Right lung (tissue), 5 donors: Measurements from ENCODE around the gene PPIL1. TPM values are rescaled to one million over a fixed set of nuclear protein-coding genes. Genes with fewer than 3 reads are reported as not detected.

Experiments used
- DNase-seq, 2 donors: peaks; one replicate each; pipeline ENCODE4 v3.0.0-alpha.2; 2013
- polyA plus RNA-seq, 5 donors: library from polyadenylated mRNA; unstranded; fragments of 120-200 nt; gene quantifications; one replicate each; pipeline versions ENCODE4 v1.2.1 to v1.2.3, GENCODE V29; 2013; ENCODE audit warnings: inconsistent platforms in 1 of 5, low replicate concordance in 1 of 5; ENCODE audit not compliant: insufficient read length in 5 of 5, insufficient read depth in 1 of 5

The PPIL1 gene
- polyA plus RNA-seq, 5 donors, result 34.6 to 45.5 (median 39.3) TPM

DNA sequence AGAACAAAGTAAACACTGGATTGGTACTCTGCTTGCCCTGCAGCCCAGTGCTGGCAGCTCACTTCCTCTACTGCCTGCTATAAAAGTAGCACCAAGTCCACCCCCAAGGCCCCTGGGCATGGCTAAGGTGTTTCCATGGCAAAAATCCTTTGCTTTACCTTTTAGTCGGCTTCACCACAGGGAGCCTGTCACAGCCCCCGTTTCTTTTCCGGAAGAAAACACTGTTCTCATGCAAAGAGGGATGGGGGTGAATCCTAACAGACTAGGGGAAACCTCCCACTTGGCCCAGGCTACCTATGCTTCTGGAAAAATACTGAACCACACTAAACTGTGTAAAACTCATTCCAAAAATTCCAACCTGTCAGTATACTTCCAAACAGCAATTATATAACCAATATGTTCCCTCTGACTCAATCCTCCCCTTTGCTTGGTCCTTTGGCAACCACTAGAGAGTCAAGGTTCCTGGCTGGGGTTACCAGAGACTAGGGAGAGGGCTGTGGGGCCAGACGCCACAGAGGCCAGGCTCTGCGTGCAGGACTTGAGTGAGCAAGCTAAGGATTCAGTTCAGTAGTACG, 16.1 kb downstream of the PPIL1 start:
- DNase-seq, result no peak

DNA sequence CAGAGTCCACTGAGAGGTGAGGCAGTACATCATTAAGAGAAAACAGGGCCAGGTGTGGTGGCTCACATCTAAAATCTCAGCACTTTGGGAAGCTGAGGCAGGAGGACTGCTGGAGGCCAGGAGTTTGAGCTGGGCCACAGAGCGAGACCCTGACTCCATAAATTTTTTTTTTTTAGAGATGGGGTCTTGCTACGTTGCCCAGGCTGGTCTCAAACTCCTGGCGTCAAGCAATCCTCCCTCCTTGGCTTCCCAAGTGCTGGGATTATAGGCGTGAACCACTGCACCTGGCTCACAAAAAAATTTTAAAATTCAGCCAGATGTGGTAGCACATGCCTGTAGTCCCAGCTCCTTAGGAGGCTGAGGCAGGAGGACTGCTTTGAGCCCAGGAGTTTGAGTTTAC, 17.3 kb downstream of the PPIL1 start:
- DNase-seq, result no peak

DNA sequence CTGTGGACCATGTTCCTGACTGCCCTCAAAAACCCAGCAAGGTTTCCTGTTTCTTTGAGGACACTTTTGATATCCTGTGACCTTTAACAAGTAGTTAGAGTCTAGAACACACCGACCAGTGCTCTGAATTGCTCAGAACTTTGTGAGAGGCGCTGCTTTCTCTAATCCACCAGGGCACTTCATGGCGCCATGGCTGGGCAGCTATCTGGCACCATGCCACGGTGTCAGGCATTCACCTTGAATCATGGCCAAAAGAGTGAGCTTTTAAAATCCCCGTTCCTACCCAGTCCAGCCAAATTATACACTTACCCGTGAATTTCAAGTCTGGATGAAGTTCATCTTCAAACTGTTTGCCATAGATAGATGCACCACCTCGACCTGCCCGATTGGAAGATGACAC, 18.3 kb downstream of the PPIL1 start:
- no peak for DNase-seq

DNA sequence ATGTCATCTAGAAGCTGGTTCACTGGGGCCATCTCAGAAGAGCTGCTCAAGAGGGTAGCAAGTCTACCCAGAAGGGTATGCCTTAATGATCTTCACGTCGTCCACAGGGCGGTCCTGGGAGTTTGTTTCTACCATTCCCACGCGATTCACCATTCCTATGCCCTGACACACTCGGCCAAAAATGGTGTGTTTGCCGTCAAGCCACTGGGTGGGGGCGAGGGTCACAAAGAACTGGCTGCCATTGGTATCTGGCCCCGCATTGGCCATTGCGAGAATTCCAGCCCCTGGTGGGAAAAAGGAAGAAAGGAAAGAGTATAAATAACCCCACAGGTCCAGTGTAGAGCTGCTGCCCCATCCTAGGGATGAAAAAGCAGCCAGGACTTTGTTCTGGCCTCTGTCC, 18.9 kb downstream of the PPIL1 start:
- no peak for DNase-seq

DNA sequence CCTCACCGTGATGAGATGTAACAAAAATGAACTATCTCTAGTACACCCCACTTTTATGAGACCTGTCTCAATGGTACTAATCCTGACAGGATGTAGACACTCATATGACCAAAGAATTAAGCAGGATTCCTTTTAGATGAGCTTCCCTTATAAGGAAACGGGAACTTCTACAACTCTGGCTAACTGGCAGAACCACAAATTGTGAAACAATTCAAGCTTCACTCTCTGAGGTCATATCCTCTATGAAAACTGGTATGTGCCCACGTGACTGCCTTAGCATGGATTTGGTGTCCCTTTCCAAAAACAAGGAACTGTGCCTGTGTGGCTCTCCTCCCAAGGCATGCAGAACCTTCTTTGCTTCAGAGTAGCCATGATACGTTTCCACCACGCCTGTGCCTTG, 21.3 kb downstream of the PPIL1 start:
- no peak for DNase-seq

DNA sequence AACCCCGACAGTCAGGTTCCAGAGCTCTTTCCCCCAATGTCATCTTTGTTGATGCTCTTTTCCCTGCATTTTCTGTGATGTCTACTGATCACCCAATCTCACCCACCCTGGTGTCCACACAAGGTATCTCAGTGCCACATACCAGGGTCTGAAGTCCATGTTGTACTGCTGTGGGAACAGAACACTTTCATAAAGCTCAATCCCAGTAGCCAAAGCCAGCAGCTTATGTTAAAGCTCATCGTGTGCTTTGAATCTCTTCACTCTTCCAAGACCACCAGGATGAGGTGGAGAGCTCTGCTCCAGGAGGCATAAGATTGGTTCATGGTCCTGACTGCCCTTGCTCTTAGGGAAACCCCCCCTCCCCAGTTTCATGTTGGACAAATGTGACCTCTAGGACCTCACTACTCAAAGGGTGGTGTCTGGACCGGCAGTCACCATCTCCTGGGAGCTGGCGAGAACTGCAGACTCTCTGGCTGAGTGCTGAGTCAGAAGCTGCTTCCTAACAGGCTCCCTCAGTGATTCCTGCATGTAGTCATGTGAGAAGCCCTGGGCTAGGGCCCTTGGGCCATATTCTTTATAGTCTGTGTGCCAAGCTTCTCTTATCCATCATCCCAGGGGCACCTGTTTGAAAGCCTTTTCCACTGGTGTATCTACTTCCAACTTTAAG, 22.0 kb downstream of the PPIL1 start:
- no peak for DNase-seq

DNA sequence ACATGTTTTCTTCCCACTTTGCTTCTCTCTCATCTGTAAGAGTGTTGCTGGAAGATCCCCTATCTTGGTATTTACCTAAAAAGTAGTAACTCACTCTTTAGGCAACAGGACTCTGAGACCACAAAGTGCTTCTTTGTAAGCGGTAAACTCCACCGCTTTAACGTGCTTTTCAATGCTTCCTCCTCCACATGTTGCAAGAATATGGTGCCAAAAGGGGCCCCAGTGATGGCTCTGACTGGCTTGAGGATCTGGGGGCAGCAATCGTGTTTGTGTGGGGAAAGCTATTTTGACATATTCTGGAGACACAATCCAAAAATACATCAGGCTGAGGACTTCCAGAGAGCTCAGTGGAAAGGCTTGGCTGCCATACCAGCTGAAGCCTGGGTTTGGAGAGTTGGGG, 23.0 kb downstream of the PPIL1 start:
- DNase-seq, result no peak

DNA sequence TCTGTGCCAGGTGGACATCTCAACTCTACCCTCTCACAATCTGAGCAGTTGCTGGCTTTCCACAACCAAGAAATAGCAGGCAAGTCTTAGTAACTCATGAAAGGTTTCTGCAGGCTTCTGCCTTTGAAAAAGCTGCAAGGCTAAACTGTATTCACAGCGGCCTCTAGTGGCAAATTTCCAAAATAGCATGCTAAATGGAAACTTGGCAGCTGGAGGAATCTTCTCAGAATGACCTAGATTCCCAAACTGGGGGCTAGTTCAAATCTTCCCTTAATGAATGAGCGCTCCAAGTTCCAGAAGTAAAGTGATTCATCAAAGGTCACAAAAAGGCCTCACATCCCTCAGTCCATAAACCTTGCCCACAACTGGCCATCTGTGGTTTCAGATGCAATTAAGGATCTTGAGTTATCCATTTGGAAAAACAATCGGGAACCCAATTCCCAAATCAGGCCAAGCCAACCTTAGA, 23.4 kb downstream of the PPIL1 start:
- peak; percentile 64 to 68 for DNase-seq

DNA sequence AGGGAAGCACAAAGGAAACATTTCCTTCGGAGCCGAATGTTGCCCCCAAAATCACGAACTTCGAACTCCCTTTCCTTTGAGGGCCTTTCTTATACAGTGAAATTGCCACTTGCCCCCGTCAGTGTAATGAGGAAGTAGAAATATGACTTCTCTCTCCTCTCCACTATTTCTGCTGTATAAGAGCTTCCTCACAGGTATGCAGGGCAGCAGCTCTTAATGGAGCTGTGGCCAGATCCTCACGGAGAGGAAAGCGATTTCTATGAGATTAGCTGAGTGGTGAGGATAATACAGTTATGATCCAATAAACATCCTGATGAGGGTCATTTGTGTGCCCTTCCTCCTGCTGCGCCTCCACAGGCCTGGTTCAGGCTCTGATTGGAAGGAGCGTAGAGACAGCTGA, 24.6 kb downstream of the PPIL1 start:
- DNase-seq, result no peak

DNA sequence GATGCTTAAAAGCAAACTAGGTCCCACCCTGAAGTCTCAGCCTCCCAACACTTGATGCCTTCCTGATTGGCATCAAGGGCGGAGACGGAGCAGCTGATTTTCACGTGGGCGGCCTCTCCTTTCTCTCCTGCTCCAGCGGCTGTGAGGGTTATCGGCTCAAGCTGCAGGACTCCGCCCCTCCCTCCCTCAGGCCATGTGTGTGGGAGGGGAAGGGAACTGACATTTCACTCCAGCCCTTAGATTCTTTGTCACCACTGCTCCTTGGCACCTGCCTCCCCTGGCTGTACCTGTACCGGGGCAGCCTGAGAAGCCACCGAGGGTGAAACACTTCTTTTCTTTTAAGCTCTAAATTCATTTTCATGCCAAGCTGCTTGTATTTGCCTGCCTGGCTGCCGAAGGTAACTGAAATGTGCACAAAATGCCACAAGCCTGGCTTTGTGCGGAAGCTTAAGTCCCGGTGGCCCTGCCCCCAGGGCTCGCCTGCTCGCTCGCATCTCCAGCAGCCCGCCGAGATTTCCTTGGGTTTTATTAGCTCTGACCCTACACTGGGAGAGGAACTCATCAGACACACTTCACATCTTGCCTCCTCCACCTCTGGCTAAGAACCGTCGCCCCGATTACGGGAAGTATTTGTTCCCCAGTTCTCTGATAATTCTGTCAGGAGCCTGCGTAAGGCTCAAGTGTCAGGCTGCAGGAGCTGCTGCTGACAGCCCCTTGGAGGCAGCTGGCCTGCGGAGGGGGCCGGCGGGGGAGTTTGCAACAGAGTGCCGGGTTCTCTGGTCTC, 25.8 kb downstream of the PPIL1 start:
- no peak for DNase-seq

DNA sequence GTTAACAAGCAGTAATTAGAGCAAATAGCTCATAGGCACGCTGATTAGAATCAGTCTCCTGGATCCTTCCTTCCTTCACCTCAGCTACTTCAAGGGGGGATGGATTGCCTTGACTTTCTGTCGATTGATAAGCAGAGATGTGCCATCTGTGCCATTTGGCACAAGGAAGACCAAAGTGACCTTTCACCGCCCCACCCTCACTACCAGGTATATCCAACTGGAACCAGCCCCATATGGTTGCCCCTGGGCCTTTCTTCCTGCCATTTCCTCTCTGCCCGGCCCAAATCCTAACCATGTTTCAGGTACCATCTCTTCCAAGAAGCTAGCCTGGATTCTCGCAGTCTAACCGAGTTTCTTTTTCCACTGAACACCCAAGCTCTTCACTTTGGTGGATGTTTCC, 26.6 kb downstream of the PPIL1 start:
- DNase-seq, result no peak

DNA sequence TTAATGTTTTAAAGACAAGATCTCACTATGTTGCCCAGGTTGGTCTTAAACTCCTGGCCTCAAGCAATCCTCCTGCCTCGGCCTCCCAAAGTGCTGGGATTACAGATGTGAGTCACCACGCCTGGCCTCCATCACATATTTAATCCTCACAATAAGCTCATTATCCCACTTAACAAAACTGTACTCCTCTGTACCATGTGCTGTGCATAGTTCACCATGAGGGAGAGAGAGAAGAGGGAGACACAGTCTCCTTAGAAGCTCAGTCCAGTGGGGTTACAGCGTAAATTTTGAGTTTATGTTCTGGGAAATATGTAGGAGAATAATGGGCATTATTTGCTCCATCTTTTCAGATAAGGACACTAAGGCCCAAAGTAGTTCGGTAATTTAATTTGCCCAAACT, 27.5 kb downstream of the PPIL1 start:
- no peak for DNase-seq

DNA sequence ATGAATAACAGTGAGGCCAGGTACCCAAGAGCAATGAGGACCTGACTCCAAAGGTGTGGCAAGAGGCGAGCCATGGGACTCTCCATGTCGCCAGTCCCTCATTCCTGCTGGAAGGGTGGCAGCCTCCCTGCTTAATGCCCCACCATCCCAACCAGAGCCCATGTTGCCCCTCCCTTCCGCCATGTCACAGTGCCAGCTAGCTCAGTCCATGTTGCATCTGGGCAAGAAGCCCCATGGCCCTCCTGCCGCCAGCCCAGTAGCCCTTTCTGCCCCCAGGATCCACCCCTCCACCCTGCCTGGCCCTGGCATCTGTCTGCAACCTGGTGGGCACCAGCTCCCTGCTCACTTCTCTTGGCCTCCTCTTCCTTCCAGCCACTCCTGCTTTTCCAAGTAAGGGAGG, 29.4 kb downstream of the PPIL1 start:
- no peak for DNase-seq

DNA sequence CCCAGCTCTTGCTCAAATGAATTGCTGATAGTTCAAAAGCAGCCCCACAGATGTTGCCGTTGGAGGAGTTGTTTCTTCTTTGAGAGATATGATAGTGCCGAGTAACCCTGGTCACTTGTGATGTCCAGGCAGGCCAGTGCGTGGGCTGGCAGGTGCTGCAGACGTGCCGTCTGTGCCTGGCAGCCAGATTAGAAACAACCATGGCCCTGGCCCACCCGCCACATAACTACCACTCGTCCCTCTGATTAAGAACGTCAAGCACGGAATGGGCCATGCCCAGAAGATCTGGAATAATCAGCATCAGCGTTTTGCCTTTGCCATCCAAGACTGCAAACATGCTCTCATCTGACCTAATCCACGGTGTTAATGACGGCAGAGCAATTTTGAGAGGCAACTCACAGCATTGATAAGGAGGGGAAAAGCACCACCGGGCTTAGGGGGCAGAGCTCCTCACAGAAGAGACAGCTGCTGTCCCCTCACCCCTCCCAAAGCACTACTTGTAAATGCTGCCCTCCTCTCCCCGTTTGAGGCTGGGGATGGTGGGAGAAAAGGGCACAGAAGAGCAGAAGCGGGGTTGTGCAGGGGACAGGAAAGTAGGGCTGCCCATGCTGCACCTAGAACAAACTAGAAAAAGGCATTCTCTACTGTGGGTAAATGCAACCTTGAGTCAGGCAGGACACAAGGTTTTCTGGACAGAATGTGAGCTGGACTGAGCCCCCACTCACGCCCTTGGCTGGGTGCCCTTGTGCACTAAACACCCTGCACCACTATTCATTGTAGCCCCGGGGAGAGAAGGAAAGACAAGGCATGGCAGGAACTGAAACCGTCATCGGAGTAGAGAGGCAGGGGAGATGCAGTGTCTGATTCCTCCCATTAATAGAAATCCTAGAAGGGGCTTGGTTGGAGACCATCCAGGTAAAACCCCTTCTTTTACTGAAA, 30.1 kb downstream of the PPIL1 start:
- no peak for DNase-seq

DNA sequence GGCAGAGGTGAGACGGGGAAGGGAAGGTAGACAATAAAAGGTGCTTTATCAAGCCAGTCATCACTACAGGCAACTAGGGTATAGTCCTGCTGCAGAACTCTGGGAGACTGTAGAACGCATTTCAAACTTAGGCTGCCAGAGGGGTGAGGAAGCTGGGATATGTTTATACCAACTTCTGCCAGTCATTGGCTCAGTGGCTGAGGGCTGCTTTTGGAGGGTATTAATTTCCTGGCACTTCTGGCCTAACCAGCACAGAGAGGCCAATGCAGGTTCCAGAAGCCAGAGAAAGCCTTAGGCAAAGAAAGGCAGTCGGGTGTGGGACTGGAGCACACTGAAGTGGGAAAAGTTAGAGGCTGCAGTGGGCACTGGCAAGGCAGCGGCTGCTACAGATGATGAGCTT, 31.4 kb downstream of the PPIL1 start:
- DNase-seq, result no peak

DNA sequence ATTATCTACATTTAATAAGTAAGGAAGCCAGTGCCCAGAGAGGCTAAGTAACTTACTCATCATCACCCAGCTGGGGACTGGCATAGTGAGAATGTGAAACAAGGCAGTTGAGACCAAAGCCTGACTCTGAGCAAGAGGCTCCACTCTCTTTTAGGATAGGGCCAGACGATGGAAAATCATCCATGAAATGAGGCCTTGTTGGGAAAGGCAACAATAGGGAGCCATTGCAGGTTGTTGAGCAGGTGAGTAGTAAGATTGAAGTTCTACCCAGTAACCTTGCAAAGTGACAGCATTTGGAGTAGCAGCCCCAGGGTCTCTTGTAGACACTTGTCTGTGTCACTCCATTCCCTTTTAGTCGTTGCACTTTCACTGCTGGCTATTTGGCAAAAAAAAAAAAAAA, 32.8 kb downstream of the PPIL1 start:
- no peak for DNase-seq

DNA sequence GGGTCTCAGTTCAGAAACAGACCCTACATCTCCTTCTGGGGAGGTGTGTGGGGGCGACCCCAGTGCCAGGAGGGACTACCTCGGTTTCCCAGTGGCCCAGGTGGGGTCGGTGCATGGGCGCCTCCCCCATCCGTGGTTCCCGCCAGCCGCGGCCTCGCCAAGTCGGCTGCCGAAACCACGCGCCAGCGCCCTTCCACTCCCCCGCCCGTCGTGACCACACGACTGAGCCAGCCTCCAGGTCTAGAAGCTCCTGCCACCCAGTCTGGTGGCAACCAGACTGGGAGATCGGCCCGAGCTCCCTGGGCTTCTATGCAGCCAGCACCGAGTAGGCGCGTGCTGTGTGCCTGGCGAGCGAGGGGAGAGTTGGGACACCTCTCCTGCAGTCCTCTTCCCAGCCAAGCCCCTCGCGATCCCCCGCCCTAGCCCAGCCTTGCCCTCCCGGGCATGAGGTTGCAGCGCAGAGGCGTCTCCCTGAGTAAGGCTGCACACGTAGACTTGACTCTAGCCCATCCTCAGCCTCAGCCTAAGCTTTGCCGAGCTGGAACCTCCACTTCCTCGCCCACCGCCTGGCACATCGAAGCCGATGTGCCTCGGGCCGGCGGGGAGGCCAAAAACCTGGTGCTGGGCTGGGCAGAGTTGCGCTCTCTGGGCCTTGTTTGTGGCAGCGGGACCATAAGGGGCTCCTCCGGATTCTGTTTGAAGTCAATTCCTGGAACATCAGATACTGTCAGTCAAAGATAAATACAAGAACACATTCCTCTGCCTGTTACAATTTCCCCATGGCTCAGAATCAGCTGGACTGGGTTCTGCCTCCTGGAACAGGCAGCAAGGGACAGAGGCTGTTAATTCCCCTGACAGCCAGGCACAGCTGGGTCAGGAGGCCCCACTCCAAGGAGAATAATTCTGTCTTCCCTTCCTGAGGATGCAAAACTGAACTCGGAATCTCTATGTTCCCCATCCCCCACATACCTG, 33.9 kb downstream of the PPIL1 start:
- DNase-seq, result no peak

DNA sequence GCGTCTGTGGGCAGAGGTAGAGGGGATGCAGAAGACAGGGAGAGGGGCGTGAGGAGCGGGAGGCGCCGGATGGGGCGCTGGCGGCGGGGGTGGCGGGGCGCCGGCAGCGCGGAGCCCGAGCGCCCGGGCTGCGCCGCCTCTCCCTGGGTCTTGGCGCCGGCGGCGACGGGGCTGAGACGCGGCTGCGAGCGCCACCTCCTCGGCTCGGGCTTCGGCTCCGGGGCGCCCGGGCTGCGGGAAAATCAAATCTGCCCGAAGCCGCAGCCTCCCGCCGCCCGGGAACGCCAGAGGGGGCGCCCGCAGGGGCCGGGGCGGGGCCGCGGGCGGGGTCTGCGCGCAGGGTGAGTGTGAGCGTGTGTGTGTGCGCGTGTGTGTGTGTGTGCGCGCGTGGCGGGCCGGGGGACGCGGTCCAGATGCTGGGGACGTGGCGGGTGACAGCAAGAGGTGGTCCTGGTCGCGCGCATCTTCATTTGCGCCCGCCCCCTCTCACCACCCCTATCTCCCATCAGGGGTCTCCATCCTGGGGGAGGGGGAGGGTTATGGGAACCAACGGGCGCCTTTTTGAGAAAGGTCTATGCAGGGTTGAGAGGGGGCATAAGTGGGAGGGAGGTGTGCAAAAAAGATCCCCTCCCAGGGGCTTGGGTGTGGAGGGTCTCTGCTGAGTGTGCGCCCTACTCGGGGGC, 34.7 kb downstream of the PPIL1 start:
- DNase-seq, result peak in 1 of 2 donors; percentile 30

DNA sequence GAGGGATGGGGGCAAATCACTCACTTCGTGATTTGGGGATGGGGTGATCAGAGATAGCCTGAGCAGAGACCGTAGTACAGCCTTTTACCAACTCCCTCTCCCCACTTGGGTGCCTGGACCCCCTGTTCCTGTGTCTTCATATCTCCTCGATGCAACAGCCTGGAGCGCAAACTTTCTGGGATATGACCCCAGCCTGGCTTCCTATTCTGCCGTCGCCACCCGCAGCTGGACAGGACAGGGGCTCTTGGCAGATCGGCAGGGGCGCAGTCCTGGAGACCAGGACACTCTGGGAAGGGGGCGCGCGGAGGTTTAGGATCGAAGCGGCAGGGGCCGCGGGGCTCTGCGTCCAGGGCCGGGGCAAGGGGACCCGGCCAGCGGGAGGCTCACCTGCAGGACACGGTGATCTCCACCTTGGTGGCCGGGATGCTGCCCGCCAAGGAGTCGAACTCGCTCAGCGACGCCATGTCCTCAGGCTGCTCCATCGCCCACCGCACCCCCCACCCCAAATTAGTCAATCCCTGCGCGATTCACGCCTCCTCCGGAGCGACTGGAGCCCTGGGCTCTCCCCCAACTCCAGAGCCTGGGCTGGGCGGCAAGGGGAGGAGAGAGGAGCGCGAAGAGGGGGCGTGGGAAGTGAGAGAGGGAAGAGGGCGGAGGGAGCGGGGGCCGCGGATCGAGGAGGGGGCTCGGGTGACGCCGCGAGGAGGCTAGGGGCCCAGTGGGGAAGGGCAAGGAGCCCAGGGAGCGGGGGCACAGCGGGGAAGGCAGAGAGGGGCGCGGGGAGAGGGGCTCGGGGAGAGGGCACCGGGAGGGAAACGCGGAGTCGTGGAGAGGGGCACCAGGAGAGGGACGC, 35.5 kb downstream of the PPIL1 start, which contains the start of gene CPNE5:
Gene CPNE5, minus strand, starts transcription at position 549 of the 853 bp plus-strand sequence. Its CDS starts 67 bp downstream, at position 482.
- DNase-seq, result peak in 1 of 2 donors; percentile 23
